CD4-positive, alpha-beta T cell (primary cell): ENCODE results near the gene FBXW11. TPM values are rescaled to one million over a fixed set of nuclear protein-coding genes. Genes with fewer than 3 reads are reported as not detected.

ENCODE experiments used
- ATAC-seq: fragments of 200-7000 bp; cut with Tn5 transposase; one replicate; pipeline ENCODE4 v1.10.0; 2022; ENCODE audit warnings: mild to moderate bottlenecking; ENCODE audit not compliant: poor library complexity
- CTCF ChIA-PET: fragments of 350-600 bp; sonication (Branson Sonifier 250); formaldehyde crosslinking; loops from one replicate; lab custom pipeline; 2021; ENCODE audit warnings: antibody characterized with exemption, inconsistent platforms; lab: Charles Lee
- POLR2A ChIA-PET: fragments of 350-600 bp; sonication (Branson Sonifier 250); formaldehyde crosslinking; loops from one replicate; lab custom pipeline; 2021; ENCODE audit warnings: antibody characterized with exemption, inconsistent platforms; lab: Charles Lee
- DNase-seq, 14 experiments: peaks; one replicate each; pipeline ENCODE4 v3.0.0-alpha.2; 2013 to 2020; ENCODE audit warnings: mixed read lengths in 2 of 14
- H3K27ac ChIP-seq, 2 donors: one replicate each; pipeline versions ENCODE4 v1.5.1 to v1.7.0; 2013; ENCODE audit warnings: low read length in 2 of 2, low read depth in 1 of 2, mild to moderate bottlenecking in 1 of 2
- H3K27me3 ChIP-seq, 2 experiments: 1 replicate in 1 of 2; 2 replicates in 1 of 2; pipeline versions ENCODE4 v1.6.1 to v1.7.0; 2013; ENCODE audit warnings: low read length in 2 of 2, control low read depth in 1 of 2, mild to moderate bottlenecking in 1 of 2, moderate library complexity in 1 of 2; ENCODE audit not compliant: insufficient read depth in 2 of 2, control insufficient read depth in 1 of 2
- H3K36me3 ChIP-seq: one replicate; pipeline ENCODE4 v1.6.1; 2013; ENCODE audit warnings: low read length, control low read depth; ENCODE audit not compliant: insufficient read depth
- H3K4me1 ChIP-seq: one replicate; pipeline ENCODE4 v1.6.1; 2013; ENCODE audit warnings: low read length, control low read depth; ENCODE audit not compliant: insufficient read depth
- H3K4me3 ChIP-seq: one replicate; pipeline ENCODE4 v1.5.1; 2013; ENCODE audit warnings: mild to moderate bottlenecking, low read length, moderate library complexity
- H3K9me3 ChIP-seq, 2 experiments: 1 replicate in 1 of 2; 2 replicates in 1 of 2; pipeline versions ENCODE4 v1.6.1 to v1.7.0; 2013; ENCODE audit warnings: low read length in 2 of 2, mild to moderate bottlenecking in 2 of 2, control low read depth in 1 of 2, moderate library complexity in 1 of 2; ENCODE audit not compliant: control insufficient read depth in 1 of 2, insufficient read depth in 1 of 2
- H3K27ac Mint-ChIP-seq: one replicate; pipeline ENCODE4 v1.8.0; 2020; ENCODE audit warnings: mixed read lengths
- H3K27me3 Mint-ChIP-seq: one replicate; pipeline ENCODE4 v1.8.0; 2021; ENCODE audit warnings: mixed read lengths
- H3K36me3 Mint-ChIP-seq: one replicate; pipeline ENCODE4 v1.8.0; 2021; ENCODE audit warnings: low read depth, mixed read lengths
- H3K4me1 Mint-ChIP-seq: one replicate; pipeline ENCODE4 v1.8.0; 2021; ENCODE audit warnings: low read depth, mixed read lengths
- H3K4me3 Mint-ChIP-seq: one replicate; pipeline ENCODE4 v1.8.0; 2020; ENCODE audit warnings: mild to moderate bottlenecking, mixed read lengths
- H3K9me3 Mint-ChIP-seq: one replicate; pipeline ENCODE4 v1.8.0; 2020; ENCODE audit warnings: mixed read lengths
- intact Hi-C, 2 experiments: fragments of 100-400 bp; cut with DNase I in 1 of 2; cut with micrococcal nuclease in 1 of 2; formaldehyde crosslinking; loops; one replicate each; pipeline versions ENCODE4 v1.15.1 to v1.9.0; 2023 to 2025; cut with DNase I, micrococcal nuclease
- total RNA-seq, 174 experiments: library from RNA in 2 of 174; stranded (reverse) in 2 of 174; gene quantifications; one replicate each; pipeline ENCODE4 v1.2.3 and lab custom pipeline; 2021 to 2026
- TF ChIP-seq, protein P1 (sequence below): fragments of 200-600 bp; IDR thresholded peaks from one replicate; pipeline ENCODE4 v1.8.0; 2022; ENCODE audit warnings: antibody characterized with exemption, mild to moderate bottlenecking

The FBXW11 gene
- total RNA-seq, 2 experiments from 2014 or later: 20.9 to 24.0 TPM

DNA sequence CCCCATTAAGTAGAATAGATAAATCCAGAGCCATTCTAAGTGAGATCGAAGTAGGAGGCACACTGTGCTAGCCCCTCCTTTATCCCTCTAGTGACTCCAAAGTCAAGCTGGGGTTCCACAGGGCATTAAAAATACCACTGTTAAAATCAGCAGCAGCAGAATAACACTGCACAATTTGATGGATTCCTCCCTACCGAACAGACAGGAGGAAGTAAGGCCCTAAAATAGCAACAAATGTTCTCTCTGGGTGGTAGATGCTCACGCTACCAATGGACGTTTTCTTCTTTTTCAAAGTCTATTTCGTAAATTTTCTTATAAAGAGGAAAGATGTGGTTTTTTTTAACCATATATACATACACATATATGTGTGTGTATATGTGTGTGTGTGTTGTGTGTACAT is 54.4 kb downstream of the FBXW11 start:
- ATAC-seq (no peak), DNase-seq (no peak)
- Mint-ChIP-seq H3K4me3 (peak overlapping the region; percentile 11), H3K27me3 (no peaks in the 10 kb centered on the region), H3K36me3 (no peaks in the 10 kb centered on the region), H3K4me1 (peaks cover 68% of the 10 kb centered on the region), H3K27ac (no peak overlapping the region), H3K9me3 (no peaks in the 10 kb centered on the region)
- H3K9me3 ChIP-seq: no peaks in the 10 kb centered on the region
- H3K27ac ChIP-seq: no peak overlapping the region
- POLR2A ChIA-PET: interaction anchor here (1.4 kb wide), 1 partner anchor 15 kb away, joined by 4 read pairs; no protein-coding TSS in a partner anchor
- TF ChIP-seq, protein P1, sequence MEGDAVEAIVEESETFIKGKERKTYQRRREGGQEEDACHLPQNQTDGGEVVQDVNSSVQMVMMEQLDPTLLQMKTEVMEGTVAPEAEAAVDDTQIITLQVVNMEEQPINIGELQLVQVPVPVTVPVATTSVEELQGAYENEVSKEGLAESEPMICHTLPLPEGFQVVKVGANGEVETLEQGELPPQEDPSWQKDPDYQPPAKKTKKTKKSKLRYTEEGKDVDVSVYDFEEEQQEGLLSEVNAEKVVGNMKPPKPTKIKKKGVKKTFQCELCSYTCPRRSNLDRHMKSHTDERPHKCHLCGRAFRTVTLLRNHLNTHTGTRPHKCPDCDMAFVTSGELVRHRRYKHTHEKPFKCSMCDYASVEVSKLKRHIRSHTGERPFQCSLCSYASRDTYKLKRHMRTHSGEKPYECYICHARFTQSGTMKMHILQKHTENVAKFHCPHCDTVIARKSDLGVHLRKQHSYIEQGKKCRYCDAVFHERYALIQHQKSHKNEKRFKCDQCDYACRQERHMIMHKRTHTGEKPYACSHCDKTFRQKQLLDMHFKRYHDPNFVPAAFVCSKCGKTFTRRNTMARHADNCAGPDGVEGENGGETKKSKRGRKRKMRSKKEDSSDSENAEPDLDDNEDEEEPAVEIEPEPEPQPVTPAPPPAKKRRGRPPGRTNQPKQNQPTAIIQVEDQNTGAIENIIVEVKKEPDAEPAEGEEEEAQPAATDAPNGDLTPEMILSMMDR: no peak
- no peaks in the 10 kb centered on the region for H3K36me3 ChIP-seq
- H3K4me1 ChIP-seq: peaks cover 5% of the 10 kb centered on the region
- CTCF ChIA-PET: interaction anchor here (0.7 kb wide), 1 partner anchor 32 kb away, joined by 4 read pairs; no protein-coding TSS in a partner anchor
- no peaks in the 10 kb centered on the region for H3K27me3 ChIP-seq
- intact Hi-C loops: no loop called here
- H3K4me3 ChIP-seq: no peak overlapping the region

DNA sequence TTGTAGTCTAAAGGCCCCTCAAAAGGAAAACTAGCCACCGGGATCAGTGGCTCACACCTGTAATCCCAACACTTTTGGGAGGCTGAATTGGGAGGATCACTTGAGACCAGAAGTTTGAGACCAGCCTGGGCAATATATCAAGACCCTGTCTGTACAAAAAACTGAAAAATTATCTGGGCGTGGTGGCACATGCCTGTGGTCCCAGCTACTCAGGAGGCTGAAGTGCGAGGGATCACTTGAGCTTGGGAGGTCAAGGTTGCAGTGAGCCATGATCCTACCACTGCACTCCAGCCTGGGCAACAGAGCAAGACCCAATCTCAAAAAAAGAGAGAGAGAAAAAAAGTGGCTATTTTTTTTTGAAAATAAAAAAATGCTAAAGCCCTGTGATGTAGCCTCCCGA is 55.2 kb downstream of the FBXW11 start:
- POLR2A ChIA-PET: no interaction called here
- H3K36me3 ChIP-seq: no peaks in the 10 kb centered on the region
- no peaks in the 10 kb centered on the region for H3K27me3 ChIP-seq
- TF ChIP-seq, protein P1: no peak
- no peaks in the 10 kb centered on the region for H3K9me3 Mint-ChIP-seq
- no peak overlapping the region for H3K4me3 ChIP-seq
- no peaks in the 10 kb centered on the region for H3K9me3 ChIP-seq
- no peak overlapping the region for H3K4me3 Mint-ChIP-seq
- H3K27me3 Mint-ChIP-seq: no peaks in the 10 kb centered on the region
- CTCF ChIA-PET: interaction anchor here (0.7 kb wide), 1 partner anchor 31 kb away, joined by 4 read pairs; no protein-coding TSS in a partner anchor
- ATAC-seq (no peak), DNase-seq (no peak)
- peaks cover 64% of the 10 kb centered on the region for H3K4me1 Mint-ChIP-seq
- H3K27ac Mint-ChIP-seq: no peak overlapping the region
- intact Hi-C loops: no loop called here
- H3K4me1 ChIP-seq: no peaks in the 10 kb centered on the region
- H3K27ac ChIP-seq: no peak overlapping the region
- no peaks in the 10 kb centered on the region for H3K36me3 Mint-ChIP-seq

DNA sequence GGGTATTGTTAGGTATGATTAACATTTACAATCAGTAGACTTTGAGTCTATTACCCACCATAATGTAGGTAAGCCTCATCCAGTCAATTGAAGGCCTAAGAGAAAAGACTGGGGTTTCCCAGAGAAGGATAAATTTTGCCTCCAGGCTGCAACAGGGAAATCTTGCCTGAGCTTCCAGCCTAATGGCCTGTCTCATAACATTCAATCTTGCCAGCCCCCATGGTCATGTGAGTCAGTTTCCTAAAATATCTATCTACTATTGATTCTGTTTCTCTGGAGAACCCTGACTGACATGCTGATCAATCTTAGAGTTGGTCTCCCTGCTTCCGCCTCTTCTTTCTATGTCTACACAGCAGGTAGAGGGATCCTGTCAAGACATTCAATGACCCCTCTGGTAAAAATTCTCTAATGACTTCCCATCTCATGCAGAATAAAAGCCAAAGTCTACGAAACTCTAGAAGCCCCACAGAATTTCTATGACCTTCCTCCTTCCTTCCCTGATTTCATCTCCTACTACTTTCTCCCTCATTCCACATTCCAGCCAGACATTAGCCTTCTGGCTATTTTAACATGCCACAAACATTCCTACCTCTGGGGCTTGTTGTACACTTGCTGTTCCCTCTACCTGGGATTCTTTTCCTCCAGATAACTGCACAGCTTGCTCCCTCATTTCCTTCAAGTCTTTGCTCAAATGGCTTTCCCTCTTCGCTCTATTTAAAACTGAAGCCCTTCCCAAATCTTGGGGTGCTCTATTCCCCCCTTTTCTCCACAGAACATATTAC is 60.2 kb downstream of the FBXW11 start:
- CTCF ChIA-PET: no interaction called here
- intact Hi-C loops: no loop called here
- Mint-ChIP-seq H3K4me3 (no peak overlapping the region), H3K36me3 (peaks cover 4% of the 10 kb centered on the region), H3K9me3 (no peaks in the 10 kb centered on the region), H3K27ac (peak overlapping the region; percentile 3), H3K27me3 (no peaks in the 10 kb centered on the region), H3K4me1 (peaks cover 62% of the 10 kb centered on the region)
- Histone ChIP-seq H3K4me1 (peaks cover 7% of the 10 kb centered on the region), H3K4me3 (no peak overlapping the region), H3K27ac (no peak overlapping the region), H3K36me3 (no peaks in the 10 kb centered on the region), H3K9me3 (no peaks in the 10 kb centered on the region), H3K27me3 (no peaks in the 10 kb centered on the region)
- no peak for DNase-seq
- POLR2A ChIA-PET: no interaction called here
- ATAC-seq: no peak
- TF ChIP-seq, protein P1: no peak
